Measurements from ENCODE around the gene CHCHD5.

Gene CHCHD5

DNA sequence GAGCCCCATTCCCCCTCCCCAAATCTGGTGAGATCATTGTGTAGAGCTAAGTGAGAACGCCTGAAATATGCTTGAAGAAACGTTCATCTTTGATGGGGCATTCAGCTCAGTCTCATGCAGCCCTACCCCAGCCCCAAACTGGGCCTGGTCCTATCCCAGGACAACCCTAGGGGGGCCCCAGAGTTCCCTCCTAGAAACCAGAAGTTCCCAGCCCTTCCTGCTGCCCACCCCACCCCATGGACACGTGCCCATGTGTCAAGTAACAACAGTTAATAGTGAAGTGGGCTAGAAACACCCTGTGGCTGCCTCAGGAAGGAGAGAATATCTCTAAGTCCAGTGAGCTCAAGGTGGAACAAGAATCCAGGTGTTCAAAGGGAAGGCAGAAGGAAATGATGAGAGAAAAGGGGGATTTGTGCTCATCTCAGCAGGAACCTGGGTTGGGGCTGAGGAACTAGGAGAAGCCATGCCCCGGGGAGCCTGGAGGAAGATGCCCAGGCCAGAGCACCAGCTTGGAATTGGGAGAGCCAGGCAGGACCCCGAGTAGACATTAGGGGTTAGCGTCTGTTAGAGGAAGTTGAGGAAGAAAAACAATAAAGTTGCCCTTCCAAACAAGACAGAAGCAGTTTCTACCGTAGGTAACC, 41.2 kb downstream of the CHCHD5 start:
- peak in 1 of 4 experiments; percentile 10 for DNase-seq

DNA sequence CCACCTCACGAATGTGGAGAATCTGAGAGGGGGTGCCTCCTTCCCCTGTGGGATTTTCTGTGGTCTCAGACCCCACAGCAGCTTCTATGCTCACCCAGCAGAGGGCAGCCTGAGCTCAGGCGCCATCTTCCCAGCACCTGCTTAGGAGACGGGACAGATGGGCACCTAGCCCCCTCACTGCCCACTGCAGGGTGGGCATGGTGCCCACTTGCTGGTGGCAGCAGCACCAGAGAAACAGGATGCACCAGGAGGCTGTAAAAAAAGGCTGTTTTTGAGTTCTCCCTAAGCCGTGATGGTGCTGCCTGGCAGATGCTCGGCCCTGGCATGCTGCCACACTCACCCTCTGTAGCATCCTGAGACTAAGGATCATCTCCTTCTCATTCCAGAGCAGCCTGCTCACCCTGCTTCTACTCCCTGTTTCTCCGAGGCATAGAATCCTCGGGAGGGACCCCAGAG, 42.2 kb downstream of the CHCHD5 start:
- peak; percentile 48 to 73 (median 60) for DNase-seq

DNA sequence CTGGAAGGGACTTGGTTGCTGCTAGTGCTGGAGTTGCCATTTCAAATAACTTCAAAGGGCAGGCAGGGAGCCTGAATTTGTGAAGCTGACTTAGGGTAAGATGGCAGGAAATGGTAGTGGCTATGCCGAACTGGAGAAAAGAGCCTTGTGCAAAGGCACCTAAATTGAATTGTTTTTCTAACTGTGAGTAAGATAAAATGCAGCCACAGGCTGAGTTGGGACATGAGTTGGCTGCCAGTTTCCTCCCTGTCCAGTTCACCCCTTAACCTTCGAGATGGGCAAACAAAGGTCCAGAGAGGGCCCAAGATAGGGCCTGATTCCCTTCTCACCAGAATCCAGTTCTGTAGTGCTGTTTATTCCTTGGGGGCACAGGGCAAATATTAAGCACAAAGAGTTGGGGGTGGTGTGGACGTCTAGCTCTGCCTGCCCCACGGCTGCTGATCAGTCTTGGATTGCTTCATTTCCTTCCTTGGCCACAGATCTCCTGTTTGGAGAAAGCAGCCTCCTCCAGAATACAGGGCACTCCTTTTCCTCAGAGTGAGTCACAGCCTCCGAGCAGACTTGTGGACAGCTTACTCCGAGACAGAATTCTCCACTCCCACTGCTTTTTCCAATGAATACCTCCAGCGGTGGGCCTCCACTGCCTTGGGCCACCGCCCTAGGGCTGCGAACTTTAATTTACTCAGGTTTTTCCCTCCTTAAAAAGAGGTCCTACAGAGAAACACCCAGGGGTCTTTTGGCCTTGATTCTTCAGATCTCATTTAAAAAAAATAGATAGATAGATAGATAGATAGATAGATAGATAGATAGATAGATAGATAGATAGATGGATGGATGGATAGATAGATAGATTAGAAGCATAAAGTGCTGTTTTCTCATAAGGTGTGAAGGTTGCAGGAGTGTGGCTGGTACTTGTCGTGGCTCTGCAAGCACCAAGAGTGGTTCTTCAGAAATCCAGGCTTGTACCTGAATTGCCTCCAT, 42.9 kb downstream of the CHCHD5 start:
- peak; percentile 70 to 87 (median 85) for DNase-seq

DNA sequence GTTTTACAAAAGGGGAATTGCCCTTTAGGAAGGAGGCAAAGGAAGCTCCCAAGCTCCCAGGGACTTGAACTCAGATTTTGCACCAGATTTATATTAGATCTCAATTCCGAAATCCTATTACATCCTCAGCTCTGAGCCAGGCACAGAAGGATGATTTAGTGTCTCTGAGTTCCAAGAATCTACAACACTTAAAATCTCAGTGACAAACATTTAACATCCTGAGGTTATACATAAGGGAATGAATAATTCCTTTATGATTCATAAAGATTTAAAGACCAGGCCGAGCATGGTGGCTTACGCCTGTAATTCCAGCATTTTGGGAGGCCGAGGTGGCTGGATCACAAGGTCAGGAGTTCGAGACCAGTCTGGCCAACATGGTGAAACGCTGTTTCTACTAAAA, 44.8 kb downstream of the CHCHD5 start:
- no peak for DNase-seq

GRCh38 chr2:112629823-112630222, 45.4 kb downstream of the CHCHD5 start:
- DNase-seq, result no peak

DNA sequence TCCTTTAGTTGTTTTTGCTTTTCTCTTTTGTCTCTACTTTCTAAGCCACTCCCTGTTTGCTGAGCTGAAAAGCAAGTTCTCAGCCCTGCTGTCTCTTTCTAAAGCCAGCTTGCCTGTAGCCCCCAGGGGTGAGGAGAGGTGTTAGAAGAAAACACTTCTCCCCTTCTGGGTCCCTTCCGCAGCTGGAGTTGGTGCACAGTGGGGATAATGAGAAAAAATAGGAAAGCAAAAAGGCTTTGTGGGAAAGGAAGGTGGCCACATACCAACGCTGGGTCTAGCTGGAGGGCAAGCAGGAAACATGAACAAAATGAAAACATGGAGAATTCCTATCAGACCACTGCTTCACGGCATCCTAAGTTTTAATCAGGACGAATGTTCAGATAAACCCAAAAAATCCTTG, 45.9 kb downstream of the CHCHD5 start:
- DNase-seq, result no peak

GRCh38 chr2:112633708-112634107, 49.3 kb downstream of the CHCHD5 start:
- no peak for DNase-seq

GRCh38 chr2:112634153-112634873, 49.9 kb downstream of the CHCHD5 start:
- no peak for DNase-seq

DNA sequence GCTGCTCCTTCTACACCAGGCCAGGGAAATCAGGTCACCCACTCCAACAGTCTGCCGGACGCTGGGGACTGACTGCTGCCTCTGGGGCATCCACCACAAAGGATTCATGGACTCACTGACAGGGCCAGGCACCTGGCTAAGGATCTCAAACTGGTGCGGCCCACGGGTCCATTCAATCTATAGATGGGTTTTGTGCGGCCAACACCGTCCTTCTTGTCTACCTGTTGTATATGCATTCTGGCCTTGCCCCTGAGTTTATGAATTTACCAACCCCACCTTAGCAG, 50.4 kb downstream of the CHCHD5 start:
- no peak for DNase-seq

GRCh38 chr2:112636605-112637288, 52.3 kb downstream of the CHCHD5 start:
- peak in 2 of 4 experiments; percentile 43 to 47 for DNase-seq

DNA sequence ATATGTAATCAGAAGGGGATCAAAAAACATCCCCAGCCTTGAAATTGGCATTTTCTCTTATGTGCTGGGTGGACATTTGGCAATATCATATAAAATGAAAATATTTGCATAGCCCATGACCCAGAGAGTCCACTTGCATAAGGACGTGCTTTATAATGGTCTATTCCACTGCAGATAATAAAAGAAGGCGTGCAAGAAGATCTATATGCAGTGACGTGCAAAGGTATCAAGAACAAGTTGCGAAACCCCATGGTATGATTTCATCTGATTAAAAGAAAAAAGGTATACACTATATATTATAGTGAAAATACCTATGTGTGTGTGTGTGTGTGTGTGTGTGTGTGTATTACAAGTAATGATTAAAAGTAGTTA, 52.9 kb downstream of the CHCHD5 start:
- DNase-seq, result no peak

All from suppressor macrophage (primary cell).